ENCODE results near the gene APOBEC3G.
"Not testable (repeated sequence)": the region's sequence is repeated elsewhere in the genome, so short reads cannot be mapped to it uniquely, and the experiment has no call there.

The APOBEC3G gene

DNA sequence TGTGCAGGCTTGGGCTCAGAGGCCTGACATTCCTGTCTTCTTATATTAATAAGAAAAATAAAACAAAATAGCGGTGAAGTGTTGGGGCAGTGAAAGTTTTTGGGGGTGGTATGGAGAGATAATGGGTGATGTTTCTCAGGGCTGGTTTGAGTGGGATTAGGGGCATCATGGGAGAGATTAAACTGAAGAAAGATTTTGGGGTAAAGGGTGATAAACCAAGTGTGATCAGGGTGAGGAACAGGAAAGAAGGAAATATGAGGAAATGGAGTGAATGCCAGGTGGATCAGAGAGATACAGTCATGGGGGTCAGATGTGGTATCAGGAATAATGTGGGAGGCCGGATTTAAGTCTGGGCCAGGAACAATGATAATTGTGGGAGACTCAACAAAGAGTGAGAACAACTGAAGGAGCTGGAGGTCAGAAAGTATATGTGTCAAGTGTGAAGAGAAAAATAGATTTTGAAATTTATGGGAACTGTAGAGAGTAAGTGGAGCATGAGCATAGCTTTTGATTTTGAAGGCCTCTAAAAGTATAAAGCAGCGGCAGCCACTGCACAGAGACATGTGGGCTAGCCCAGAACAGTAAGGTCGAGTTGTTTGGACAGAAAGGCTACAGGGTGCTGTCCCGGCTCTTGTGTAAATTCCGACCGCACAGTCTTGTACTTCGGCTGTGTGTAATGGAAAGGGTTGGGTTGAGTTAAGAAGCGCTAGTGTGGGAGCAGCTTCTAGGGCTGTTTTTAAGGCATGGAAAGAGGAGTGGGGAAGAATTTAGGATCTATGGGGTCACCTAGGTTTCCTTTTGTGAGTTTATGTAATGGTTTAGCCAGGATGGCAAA, 10.4 kb upstream of the APOBEC3G start:
- H3K4me3 ChIP-seq (ENCODE audit: low read depth, low read length), result not testable (repeated sequence)

DNA sequence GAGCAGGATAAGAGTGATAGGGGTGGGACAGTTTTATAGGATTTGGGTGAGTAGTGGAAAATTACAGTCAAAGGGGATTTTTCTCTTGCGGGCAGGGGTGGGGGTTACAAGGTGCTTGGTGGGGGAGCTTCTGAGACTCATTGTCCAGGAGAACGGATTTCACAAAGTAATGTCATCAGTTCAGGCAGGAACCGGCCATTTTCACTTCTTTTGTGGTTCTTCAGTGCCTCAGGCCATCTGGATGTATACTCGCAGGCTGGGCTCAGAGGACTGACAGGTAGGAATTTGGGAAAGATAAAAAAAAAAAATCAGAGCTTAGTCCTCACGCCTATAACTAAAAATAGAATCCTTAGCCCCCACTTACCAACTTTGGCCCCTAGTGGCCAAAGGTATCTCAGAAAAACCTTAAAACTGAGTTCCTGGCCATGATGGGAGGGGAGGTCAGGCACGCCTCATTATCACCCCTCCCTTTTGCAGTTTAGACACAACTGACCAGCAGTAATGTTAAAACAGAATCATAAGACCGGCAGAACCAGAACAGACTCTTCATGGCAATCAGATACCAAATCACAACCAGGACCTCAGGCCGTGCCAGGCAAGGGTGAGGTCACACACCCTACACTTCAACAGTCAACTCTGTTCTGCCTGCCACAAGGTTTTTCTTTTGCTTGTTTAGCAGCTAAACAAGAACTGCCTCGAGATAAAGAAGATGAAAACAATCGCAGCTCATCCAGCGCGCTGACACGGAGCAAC, 8.9 kb upstream of the APOBEC3G start:
- H3K4me3 ChIP-seq (ENCODE audit: low read depth, low read length), result no peak overlapping the region

DNA sequence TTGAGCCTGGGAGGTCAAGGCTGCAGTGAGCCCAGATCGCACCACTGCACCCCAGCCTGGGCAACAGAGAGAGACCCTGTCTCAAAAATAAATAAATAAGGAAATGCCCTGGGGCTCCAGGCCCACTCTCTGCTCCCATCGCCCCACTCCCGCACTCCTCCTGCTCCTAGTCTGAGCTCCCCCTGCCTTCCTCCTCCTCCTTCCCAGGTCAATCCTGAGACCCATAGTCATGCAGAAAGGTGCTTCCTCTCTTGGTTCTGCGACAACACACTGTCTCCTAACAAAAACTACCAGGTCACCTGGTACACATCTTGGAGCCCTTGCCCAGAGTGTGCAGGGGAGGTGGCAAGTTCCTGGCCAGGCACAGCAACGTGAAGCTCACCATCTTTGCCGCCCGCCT, 6.9 kb upstream of the APOBEC3G start:
- no peak overlapping the region for H3K4me3 ChIP-seq (ENCODE audit: low read depth, low read length)

DNA sequence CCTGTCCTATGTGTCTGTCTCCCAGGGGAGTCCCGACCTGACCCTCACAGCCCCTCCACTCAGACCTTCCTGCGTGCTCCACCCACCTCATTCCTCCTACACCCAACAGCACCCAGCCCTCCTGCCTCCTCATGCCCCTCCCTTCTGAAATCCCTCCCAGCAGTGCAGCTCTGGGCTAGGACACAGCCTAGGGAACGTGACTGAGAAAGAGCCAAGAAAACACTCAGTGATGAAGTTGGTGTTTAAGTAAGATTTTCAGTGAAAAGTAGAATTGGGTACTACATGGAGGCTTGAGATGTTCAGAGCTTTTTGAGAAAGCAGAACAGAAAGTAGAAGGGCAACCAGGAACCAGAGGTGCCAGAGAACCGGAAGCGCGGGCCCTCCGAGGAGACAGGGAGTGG, 4.5 kb upstream of the APOBEC3G start:
- not testable (repeated sequence) for H3K4me3 ChIP-seq (ENCODE audit: low read depth, low read length)

DNA sequence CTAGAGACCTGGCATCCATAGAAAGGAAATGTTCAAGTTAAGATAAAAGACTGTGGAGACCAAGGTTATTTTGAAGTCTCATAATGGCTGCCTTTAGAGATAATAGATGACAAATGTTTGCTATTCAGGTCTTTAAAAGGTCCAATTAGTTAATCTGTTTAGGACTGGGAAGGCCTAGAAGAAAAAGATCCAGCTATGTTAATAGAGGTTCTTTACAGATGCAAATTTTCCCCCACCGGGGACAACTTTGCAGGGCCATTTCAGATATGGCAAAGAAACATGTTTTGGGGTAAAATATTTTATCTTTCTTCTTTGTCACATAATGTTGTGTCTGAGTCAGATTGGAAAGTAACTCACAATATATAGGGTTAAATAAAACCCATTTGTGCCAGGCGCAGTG, 3.1 kb upstream of the APOBEC3G start:
- no peak overlapping the region for H3K4me3 ChIP-seq (ENCODE audit: low read depth, low read length)

DNA sequence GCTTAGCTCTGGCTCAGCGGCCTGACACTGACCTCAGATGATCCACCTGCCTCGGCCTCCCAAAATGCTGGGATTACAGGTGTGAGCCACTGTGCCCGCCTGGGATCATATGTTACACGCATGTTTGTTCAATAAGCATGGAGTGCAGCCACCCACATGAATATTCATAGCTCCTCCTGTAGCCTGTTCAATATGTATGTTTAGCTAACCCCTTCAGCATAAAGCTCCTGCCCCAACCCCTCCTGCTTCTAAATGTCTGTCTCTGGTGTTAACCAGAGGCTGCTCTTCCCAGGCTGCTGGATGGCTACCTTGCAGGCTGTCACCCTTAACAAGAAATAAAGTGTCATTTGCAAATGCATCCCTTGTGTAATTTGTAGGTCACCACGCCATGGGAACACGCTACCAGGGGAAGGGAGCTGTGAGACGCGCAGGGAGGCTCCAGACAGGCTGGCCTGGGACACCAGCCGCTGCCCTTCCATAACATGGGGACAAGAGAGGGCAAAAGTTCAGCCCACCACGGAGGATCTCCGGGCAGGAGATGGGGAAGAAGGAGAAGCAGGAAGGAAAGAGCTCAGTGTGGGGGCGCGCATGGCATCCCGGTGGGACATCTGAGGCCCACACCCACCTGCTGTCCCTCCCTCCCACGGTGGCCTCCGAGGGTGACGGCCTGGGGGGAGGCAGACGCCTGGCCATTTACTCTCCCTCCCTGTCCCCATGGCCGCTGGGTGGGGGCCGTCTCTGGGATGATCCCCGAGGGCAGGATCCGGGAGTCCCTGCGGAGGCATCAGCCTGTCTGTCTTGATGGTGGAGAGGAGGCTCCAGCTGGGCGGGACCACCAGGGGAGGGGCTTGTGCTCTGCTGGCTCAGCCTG, 685 bp upstream of the APOBEC3G start:
- not testable (repeated sequence) for H3K4me3 ChIP-seq (ENCODE audit: low read depth, low read length)

DNA sequence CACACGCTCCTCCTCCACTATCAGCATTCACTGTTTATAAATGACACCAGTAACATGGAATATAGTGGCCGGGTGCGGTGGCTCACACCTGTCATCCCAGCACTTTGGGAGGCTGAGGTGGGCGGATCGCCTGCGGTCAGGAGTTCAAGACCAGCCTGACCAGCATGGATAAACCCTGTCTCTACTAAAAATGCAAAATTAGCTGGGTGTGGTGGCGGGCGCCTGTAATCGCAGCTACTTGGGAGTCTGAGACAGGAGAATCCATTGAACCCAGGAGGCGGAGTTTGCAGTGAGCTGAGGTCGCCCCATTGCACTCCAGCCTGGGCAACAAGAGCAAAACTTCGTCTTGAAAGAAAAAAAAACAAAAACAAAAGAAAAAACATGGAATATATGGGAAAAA, 837 bp downstream of the APOBEC3G start:
- H3K4me3 ChIP-seq (ENCODE audit: low read depth, low read length), result not testable (repeated sequence)

DNA sequence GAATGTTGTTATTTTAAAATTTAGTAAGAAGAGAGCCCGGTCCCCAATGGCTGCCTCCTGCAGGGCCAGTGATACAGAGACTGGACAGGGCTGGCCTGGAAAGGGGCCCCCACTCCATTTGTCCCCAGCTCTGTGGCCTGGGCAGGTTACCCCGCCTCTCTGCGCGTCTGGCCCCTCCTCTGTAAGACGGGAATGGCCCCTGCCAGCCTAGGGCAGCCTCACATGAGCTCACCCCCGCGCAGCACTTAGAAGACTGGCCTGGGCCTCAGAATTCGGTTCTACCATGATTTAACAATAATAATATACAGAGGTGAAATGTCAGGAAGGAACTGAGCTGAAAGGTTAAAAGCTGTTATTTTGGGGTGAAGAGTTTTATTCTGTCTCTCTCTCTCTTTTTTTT, 1.3 kb downstream of the APOBEC3G start:
- H3K4me3 ChIP-seq (ENCODE audit: low read depth, low read length), result no peak overlapping the region

DNA sequence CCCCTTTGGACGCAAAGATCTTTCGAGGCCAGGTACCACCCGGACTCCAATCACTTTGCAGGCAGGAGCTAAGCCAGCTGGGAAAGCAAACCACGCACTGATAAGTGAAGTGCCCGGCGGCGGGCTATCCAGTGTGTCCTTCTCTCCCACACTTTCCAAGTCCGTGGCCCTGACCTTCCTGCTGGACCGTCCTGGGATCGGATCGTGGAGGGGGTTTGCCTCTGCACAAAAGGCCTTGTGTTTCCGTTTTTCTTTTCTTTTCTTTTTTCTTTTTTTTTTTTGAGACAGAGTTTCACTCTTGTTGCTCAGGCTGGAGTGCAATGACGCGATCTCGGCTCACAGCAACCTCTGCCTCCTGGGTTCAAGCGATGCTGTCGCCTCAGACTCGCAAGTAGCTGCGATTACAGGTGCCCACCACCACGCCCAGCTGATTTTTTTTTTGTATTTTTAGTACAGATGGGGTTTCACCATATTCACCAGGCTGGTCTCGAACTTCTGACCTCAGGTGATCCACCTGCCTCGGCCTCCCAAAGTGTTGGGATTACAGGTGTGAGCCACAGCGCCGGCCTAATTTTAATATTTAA, 2.1 kb downstream of the APOBEC3G start:
- not testable (repeated sequence) for H3K4me3 ChIP-seq (ENCODE audit: low read depth, low read length)

DNA sequence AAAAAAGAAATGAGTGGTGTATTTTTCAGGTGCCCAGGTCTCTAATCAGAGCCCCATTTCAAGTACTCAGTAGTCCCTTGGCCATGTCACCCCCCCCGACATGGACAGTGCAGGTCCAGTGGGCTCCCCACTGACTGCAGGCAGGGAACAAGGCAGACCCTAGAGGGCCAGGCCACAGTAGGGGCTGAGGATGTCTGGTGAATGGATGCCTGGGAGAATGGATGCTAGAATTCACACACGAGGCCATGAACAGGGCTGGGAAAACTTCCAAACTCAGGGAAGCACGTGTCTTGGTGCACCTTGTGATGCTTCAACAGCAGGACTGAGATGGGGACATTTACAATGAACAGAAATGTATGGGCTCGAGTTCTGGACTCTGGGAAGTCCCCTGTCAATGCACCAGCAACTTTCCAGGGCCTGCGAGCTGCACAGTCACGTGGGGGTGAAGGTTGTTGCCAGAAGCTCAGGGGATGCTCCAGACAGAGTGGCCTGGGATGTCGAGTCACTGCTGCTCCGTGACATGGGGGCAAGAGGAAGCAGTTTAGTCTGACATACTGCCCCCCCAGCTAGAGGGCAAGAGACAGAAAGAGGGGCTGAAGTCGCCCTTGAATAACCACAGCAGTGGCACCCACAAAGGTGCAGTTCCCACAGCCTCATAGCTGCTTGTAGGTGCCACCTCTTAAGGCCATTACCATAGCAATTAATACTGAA, 3.1 kb downstream of the APOBEC3G start:
- no peak overlapping the region for H3K4me3 ChIP-seq (ENCODE audit: low read depth, low read length)

DNA sequence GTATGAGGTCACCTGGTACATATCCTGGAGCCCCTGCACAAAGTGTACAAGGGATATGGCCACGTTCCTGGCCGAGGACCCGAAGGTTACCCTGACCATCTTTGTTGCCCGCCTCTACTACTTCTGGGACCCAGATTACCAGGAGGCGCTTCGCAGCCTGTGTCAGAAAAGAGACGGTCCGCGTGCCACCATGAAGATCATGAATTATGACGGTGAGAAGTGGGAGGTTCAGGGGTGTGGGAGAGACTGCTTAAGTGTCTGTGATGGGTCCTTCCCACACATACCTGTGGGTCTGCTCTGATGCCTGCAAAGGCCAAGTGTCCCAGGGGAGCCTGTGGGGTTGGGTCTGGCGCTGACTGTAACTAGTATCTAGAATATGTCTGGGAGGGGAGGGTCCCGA, 3.9 kb downstream of the APOBEC3G start:
- H3K4me3 ChIP-seq (ENCODE audit: low read depth, low read length), result no peak overlapping the region

DNA sequence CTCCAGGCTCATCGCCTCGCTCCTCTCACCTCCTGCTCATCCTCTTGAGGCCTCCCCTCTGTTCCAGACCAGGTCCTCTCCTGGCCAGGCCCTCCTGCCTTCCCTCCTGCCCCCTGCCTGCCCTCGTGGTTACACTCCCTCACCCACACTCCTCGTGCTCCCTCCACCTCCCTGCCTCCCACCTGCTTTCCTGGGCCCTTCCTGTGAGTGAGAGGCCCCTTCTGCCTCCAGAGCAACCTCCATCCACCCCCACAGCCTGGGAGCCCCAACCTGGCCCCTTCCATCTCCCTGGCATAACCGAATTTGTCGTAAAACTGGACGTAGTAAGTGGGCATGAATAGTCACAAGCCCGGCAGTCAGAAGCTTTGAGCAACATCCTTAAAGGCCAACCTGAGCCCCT, 4.5 kb downstream of the APOBEC3G start:
- H3K4me3 ChIP-seq (ENCODE audit: low read depth, low read length), result no peak overlapping the region

DNA sequence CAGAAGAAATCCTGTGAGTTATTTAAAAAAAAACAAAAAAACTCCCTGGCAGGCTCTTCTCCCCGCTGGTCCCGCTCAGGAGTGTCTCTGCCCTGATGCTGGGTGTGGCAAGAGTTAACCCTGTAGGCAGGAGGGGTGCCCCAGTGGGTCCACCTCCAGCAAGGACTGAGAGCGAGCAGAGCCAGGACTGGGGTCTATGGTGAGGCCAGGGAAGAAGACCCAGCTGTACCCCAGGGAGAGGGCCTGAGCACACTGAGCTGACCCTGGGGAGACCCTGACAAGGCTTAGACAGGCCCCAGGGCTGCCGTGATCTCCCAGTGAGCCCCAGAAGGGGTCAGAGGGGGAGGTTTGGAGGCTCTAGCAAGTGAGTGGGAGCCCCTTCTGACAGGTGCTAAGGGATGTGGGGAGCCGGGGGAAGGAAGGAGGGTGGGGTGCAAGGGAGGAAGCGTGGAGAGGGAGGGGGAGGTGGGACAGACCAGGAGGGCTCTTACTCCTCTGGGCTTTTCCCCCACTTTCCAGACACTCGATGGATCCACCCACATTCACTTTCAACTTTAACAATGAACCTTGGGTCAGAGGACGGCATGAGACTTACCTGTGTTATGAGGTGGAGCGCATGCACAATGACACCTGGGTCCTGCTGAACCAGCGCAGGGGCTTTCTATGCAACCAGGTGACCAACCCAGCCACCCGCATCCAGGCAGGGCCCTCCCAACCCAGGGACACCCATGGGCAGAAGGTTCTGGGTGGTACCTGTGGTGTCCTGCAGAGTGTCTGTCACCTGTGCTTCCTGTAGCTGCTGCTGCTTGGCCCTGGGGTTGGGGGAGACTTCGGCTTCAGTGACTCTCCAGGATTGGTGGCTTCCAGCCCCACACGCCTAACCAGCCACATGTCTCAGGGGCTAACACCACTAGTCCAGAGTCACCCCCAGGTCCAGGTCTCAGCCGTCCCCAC, 6.4 kb downstream of the APOBEC3G start:
- H3K4me3 ChIP-seq (ENCODE audit: low read depth, low read length), result no peak overlapping the region

DNA sequence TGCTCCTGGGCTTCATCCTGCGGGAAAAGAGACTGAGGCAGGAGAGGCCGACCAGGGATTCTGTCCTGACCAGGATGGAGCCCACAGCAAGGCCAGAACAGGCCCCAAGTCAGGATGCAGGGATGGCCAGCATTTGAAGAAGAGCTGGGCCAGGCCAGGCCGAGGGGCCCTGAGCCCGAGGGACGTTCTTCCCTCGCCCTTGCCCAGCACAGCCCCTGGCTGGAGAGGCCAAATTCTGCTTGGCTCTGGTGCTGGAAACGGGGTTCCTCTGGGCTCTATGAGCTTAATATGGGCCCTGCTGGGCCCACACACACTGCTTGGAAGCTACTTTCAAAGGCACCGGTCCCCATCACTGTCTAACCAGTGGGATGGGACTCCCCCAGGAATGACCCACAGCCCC, 7.6 kb downstream of the APOBEC3G start:
- no peak overlapping the region for H3K4me3 ChIP-seq (ENCODE audit: low read depth, low read length)

DNA sequence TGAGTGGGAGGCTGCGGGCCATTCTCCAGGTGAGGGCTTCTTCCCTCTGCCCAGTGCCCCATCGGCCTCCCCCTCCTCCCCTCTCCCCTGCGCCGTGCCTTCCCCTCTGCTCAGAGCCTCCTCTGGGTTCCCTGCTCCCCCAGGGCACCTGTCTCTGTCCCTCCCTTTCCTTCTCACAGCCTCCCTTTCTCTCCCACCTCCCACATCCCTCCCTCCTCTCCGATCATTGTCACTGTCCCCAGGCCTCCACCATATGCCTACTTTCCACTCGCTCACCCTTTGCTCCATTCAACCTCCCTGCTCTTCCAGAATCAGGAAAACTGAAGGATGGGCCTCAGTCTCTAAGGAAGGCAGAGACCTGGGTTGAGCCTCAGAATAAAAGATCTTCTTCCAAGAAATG, 10.0 kb downstream of the APOBEC3G start:
- no peak overlapping the region for H3K4me3 ChIP-seq (ENCODE audit: low read depth, low read length)

DNA sequence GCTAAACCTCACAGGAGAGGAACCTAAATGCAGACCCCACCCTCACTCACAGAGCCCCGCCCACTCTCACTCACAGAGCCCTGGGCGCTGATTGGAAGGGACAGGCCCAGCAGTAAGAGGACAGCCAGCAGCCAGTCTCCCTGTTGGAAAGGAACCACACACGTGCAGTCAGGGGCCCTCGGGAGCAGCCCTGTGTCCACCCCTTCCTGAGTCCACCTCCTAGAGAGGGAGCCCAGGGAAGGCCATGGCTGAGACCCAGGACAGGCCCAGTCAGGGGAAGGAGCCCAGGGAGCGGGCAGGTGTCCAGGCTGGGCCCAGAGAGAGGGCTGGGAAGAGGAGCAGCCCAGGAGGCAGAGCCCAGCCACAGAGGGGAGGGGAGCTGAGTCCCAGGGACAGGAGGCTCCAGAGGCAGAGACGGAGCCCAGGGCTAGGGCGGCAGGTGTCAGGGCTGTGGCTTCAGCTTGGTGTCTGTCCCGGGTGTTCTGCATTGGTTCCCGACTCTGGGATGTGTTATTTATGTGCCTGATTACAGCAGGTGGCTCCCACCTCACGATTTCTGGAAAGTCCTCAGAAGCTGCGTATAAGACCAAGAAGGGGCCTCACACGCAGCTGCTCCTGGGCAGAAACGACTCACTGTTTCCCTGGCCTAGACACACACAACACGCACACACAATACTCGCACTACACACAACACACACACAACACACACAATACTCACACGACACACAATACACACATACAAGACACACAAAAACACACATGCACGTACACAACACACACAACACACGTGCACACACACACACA, 11.0 kb downstream of the APOBEC3G start:
- H3K4me3 ChIP-seq (ENCODE audit: low read depth, low read length), result no peak overlapping the region

DNA sequence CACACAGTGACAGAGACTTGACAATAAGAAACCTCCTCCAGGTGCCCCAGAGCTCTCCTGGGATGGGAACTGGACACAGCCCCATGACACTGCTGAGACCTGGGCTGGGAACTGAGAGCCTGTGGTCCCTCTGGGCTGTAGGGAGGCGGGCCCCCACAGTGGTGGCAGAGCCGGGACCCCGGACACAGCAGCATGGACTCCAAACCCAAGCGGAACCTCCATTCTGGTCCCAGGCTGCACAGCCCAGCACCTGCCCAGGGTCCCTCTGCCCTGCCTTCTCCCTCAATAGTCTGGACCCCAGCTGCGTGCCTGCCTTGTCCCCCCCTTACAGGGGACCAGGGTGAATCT, 11.6 kb downstream of the APOBEC3G start:
- H3K4me3 ChIP-seq (ENCODE audit: low read depth, low read length), result no peak overlapping the region

DNA sequence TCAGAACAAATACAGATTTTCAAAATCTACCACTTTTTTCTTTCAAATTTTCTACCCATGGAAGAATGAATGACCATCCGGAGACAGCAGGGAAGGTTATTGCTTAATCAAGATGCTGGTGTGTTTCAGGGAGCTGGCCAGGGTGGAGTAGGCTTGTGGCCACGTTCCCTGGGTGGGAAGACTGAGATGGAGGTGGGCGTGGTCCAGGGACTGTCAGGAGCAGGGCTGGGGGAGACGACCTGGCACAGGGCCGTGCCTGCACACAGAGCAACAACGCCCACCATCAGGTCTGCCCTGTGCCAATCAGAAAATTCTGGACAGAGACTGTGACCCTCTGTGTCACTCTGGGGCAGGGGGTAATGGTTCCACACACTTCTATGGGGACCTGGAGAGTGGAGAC, 12.9 kb downstream of the APOBEC3G start:
- H3K4me3 ChIP-seq (ENCODE audit: low read depth, low read length), result no peak overlapping the region
